Measurements from ENCODE around the gene C4orf50. TPM values are rescaled to one million over a fixed set of nuclear protein-coding genes. Genes with fewer than 3 reads are reported as not detected.

The C4orf50 gene
- total RNA-seq, 1 donor = not detected

DNA sequence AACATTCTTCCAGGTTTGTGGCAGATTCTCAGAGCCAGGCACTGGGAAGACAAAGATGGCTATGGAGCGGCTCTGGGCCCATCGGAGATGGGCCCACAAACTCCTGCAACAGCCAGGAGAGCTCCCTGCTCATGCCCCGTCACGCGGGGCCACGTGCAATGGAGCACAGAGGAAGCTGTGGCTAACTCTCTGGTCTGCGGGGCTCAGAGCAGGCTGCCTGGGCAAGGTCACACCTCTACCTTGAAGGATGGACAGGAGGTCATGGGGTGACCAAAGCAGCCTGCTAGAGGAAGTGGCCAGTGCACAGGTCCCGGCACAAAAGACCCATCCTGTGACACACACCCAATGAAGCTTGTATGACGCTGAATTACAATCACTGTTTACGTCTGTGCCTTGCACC, 45.2 kb downstream of the C4orf50 start:
- DNase-seq (ENCODE audit: low read depth) = no peak
- no peak overlapping the region for H3K4me3 ChIP-seq (ENCODE audit: low read depth, low read length)
- TF ChIP-seq, protein P1, sequence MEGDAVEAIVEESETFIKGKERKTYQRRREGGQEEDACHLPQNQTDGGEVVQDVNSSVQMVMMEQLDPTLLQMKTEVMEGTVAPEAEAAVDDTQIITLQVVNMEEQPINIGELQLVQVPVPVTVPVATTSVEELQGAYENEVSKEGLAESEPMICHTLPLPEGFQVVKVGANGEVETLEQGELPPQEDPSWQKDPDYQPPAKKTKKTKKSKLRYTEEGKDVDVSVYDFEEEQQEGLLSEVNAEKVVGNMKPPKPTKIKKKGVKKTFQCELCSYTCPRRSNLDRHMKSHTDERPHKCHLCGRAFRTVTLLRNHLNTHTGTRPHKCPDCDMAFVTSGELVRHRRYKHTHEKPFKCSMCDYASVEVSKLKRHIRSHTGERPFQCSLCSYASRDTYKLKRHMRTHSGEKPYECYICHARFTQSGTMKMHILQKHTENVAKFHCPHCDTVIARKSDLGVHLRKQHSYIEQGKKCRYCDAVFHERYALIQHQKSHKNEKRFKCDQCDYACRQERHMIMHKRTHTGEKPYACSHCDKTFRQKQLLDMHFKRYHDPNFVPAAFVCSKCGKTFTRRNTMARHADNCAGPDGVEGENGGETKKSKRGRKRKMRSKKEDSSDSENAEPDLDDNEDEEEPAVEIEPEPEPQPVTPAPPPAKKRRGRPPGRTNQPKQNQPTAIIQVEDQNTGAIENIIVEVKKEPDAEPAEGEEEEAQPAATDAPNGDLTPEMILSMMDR (IDR thresholded peaks at IDR 0.05; ENCODE audit: insufficient read depth, low read depth, low read length) = no peak

DNA sequence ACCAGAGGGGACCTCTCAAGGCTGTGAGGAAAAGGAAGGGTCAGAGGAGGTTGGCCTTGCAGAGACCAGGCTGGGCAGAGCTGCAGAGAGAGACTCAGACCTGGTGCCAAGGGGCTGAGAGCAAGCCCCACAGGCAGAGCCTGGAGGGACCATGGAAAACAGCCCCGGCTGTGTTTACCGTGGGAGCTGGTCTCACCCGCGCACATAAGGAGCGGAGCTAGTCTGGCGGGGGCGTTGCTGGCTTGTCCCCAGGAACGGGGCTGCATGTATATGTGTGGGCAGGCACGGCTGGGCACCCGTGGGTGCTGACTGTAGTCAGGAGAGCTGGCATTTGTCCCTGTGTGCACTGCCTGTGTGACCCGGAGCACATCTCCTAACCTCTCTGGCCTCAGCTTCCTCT, 45.7 kb downstream of the C4orf50 start:
- no peak overlapping the region for H3K4me3 ChIP-seq (ENCODE audit: low read depth, low read length)
- DNase-seq (ENCODE audit: low read depth) = no peak
- TF ChIP-seq, protein P1 (IDR thresholded peaks at IDR 0.05; ENCODE audit: insufficient read depth, low read depth, low read length) = no peak

DNA sequence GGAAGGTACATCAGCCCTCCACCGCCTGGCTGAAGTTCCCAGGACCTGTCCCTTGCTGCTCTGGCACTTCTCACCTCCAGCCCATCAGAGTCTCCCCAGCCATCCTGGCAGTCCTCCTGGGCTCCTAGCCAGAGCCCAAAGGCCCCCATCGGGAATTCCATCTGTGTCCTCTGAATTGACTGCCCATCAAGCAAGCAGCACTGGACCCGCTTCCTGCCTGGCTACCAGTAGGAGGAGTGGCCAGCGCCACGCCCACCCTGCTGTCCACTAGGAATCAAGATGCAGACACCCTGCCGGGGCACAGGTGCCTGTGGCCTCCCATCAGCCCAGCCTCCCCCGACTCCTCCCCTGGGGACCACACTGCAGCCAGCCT, 47.2 kb downstream of the C4orf50 start:
- H3K4me3 ChIP-seq (ENCODE audit: low read depth, low read length) = no peak overlapping the region
- TF ChIP-seq, protein P1 (IDR thresholded peaks at IDR 0.05; ENCODE audit: insufficient read depth, low read depth, low read length) = no peak
- no peak for DNase-seq (ENCODE audit: low read depth)

DNA sequence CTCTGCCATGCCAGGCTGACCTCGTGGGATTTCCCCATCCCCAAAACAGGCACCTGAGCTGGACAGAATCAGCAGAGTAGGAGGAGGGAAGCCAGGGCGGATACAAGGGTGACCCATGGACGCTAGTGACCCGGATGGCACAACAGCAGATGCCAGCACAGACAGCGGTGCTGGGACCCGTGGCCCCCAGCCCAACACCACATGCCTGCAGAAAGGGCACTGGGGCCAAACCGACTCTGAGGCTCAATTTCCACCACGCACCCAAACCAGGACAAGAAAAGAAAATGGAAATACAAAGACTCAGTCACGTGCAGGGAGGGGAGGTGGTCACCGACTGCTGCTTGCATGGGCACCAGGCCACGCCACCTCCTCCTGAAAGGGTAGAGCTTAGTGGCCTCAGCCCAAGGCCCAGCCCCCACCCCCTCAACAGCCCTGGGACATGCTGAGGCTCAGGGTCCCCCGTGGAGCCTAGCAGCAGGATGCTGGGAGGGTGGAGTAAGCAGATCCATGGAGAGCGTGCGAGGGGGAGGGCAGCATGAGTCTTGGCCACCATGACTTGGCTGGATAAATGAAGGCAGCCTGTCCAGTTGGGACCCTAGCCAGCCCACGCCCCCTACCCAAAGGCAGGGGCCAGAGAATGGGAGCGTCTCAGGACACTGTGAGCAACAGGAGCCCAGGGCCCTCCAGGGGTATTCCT, 47.7 kb downstream of the C4orf50 start:
- DNase-seq (ENCODE audit: low read depth) = no peak
- no peak overlapping the region for H3K4me3 ChIP-seq (ENCODE audit: low read depth, low read length)
- TF ChIP-seq, protein P1 (IDR thresholded peaks at IDR 0.05; ENCODE audit: insufficient read depth, low read depth, low read length) = no peak

DNA sequence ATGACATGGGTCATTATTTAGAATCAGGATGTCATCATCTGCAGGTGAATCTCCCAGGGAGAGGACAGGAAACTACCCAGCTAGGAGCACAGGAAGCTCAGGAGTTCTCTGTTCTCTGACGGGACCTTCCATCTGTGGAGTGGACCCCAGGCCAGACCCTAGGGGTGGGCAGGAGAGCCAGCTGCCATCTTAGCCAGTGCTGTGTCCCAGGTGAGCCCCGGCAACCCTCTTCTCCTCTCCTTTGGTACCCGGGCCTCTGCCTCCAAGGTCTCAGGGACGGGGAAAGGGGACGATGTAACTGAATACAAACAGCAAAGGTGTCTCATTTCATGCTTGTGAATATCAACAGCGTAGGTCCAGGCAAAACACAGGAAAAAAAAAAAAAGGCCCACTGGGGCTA, 48.5 kb downstream of the C4orf50 start:
- H3K4me3 ChIP-seq (ENCODE audit: low read depth, low read length) = no peak overlapping the region
- DNase-seq (ENCODE audit: low read depth) = no peak
- TF ChIP-seq, protein P1 (IDR thresholded peaks at IDR 0.05; ENCODE audit: insufficient read depth, low read depth, low read length) = no peak

DNA sequence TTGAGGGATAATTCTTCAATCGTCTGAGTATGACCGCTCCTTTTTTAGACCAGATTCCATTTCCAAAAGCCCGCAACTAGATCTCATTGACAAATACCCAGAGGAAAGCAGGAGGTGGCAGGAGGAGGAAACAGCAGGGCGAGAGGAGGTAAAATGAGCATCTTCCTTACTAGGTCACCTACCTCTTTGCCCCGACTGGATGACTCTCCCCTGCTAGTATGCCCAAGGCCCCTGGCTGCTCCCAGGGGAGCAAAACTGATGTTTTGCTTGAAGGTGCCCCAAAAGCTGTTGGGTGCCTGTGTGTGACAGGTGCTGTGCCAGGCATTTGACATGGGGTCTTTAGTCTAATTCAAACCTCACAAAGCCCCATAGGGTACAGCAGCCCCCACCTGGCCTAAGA, 48.9 kb downstream of the C4orf50 start:
- no peak overlapping the region for H3K4me3 ChIP-seq (ENCODE audit: low read depth, low read length)
- TF ChIP-seq, protein P1 (IDR thresholded peaks at IDR 0.05; ENCODE audit: insufficient read depth, low read depth, low read length) = no peak
- no peak for DNase-seq (ENCODE audit: low read depth)

DNA sequence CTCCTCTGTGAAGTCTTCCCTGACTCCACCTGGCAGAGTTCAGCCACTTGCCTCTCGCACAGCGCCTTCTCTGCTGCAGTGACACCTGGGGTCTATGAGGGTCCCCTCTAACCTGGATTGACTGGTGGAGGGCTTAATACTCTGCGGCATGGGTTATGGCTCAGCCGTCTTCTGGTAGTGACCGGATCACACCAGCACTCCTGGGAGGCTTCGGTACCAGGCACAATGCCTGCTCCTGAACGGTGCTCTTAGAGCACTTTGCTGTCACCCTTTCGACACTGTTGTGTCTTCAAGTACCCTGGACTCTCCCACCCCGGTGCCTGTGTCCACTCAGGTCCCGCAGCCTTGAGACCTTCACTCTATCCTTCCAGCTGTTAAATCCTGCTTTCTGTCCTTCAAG, 50.0 kb downstream of the C4orf50 start:
- no peak for DNase-seq (ENCODE audit: low read depth)
- H3K4me3 ChIP-seq (ENCODE audit: low read depth, low read length) = no peak overlapping the region
- TF ChIP-seq, protein P1 (IDR thresholded peaks at IDR 0.05; ENCODE audit: insufficient read depth, low read depth, low read length) = no peak
